H1 (cell line): ENCODE measurements around the gene PGLYRP2. TPM values are rescaled to one million over a fixed set of nuclear protein-coding genes. Genes with fewer than 3 reads are reported as not detected.

Experiments
- CHD7 ChIP-seq: fragments of 300-600 bp; sonication (generic); IDR thresholded peaks from 2 replicates; pipeline ENCODE4 v1.7.1; 2012; ENCODE audit warnings: low read length, moderate library complexity, mild to moderate bottlenecking, inconsistent platforms; ENCODE audit not compliant: insufficient replicate concordance
- CREB1 ChIP-seq: IDR thresholded peaks from 2 replicates; pipeline ENCODE4 v1.6.1; 2012; ENCODE audit warnings: inconsistent platforms
- HDAC2 ChIP-seq, 2 experiments: fragments of 300-600 bp in 1 of 2; sonication (generic) in 1 of 2; IDR thresholded peaks; 2 replicates each; pipeline ENCODE4 v1.6.1; 2011 to 2012; ENCODE audit warnings: low read depth in 2 of 2, low read length in 2 of 2, mild to moderate bottlenecking in 2 of 2, moderate library complexity in 2 of 2, borderline replicate concordance in 1 of 2, inconsistent platforms in 1 of 2
- HDAC6 ChIP-seq: IDR thresholded peaks from one replicate; pipeline ENCODE4 v1.7.1; 2012; ENCODE audit warnings: low read depth, mild to moderate bottlenecking, inconsistent platforms, low read length, moderate library complexity
- NANOG ChIP-seq: IDR thresholded peaks from 2 replicates; pipeline ENCODE4 v1.6.1; 2011; ENCODE audit warnings: low read length, low read depth, mild to moderate bottlenecking, inconsistent platforms; ENCODE audit not compliant: insufficient read depth, poor library complexity, severe bottlenecking
- SP2 ChIP-seq: IDR thresholded peaks from 2 replicates; pipeline ENCODE4 v1.6.1; 2012; ENCODE audit warnings: mild to moderate bottlenecking, low read length, inconsistent platforms
- SUZ12 ChIP-seq: fragments of 200-600 bp; sonication (generic); IDR thresholded peaks from 2 replicates; pipeline ENCODE4 v1.6.1; 2012; ENCODE audit warnings: mild to moderate bottlenecking, inconsistent platforms, low read length, moderate library complexity, mixed read lengths
- TAF7 ChIP-seq: optimal IDR thresholded peaks from 2 replicates; pipeline ENCODE3; 2011; ENCODE audit warnings: low read depth, mild to moderate bottlenecking, inconsistent platforms, low read length, moderate library complexity, borderline replicate concordance
- YY1 ChIP-seq: IDR thresholded peaks from 2 replicates; pipeline ENCODE4 v1.6.1; 2011; ENCODE audit warnings: low read depth, mild to moderate bottlenecking, low read length
- polyA plus RNA-seq, 7 experiments: library from polyadenylated mRNA; depleted of rRNA in 3 of 7; stranded (reverse) in 5 of 7; unstranded in 2 of 7; fragments of >200 nt in 5 of 7; fragments of 200-250 nt in 2 of 7; gene quantifications; 1 replicate in 5 of 7; 2 replicates in 1 of 7; 4 replicates in 1 of 7; pipeline versions ENCODE4 v1.2.1 to v1.2.3, GENCODE V29; 2011 to 2013; ENCODE audit warnings: missing spikeins in 2 of 7, mixed read lengths in 2 of 7
- total RNA-seq: library from RNA; stranded (reverse); fragmentation: NEBNext Ultra II Directional; extraction: Animal tissue kit (Norgen Biotek cat#: 25700); gene quantifications from 2 replicates; pipeline ENCODE4 v1.2.1, GENCODE V29; 2021

PGLYRP2 gene
- total and polyA plus RNA-seq, 2 of the 8 experiments (the other 6 are each of a cell fraction or from before 2014, with no cell fraction given) = not detected

- TF ChIP-seq CHD7 = no peak
- TF ChIP-seq NANOG = no peak
- no peak for TF ChIP-seq YY1
- no peak for TF ChIP-seq SP2
- no peak for TF ChIP-seq TAF7
- TF ChIP-seq HDAC6 = no peak
- TF ChIP-seq SUZ12 = no peak
- peak; percentile 62 for TF ChIP-seq CREB1
- TF ChIP-seq HDAC2 (IDR thresholded peaks at IDR 0.05; ENCODE audit: borderline replicate concordance in 1 of 2, low read depth in 2 of 2, low read length in 2 of 2) = no peak; a peak in 1 of 4 replicates
These were observed 26.9 kb downstream of the PGLYRP2 start (continued) for GRCh38 chr19:15452111-15453047.
